GM19351 (cell line): ENCODE measurements around the gene TBC1D24.
"Not testable (repeated sequence)": the region's sequence is repeated elsewhere in the genome, so short reads cannot be mapped to it uniquely, and the experiment has no call there.

Source experiments
- ATAC-seq: cut with Tn5 transposase; IDR thresholded peaks from one replicate; pipeline ENCODE4 v1.9.1; 2021; ENCODE audit warnings: mild to moderate bottlenecking, moderate library complexity; ENCODE audit not compliant: unreplicated experiment

Gene TBC1D24

DNA sequence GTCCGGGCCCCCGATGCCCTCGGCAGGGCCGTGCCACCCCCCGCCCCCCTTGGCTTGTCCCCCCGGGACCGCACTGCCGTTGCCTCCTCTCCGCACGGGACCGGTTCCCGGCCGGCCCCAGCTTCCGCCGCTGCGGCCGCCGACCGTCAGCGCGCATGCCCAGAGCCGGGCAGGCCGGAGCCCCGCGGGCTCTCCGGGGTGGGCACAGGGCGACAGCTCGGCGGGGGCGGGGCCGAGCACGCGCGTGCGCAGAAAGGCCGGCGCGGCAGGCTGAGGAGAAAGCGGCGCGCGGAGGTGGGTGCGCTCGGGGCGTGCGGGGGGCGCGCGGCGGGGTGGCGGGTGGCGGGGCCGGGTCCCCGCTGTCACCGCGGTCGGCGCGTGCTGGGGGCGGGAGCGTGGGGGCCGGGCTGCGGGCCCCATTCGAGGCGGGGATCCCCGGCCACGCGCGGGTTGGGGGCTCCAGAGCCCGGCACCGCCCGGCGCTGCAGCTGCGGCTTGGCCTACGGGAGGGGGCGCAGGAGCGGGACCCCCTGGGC is at the start of gene TBC1D24:
TBC1D24 (plus strand) TSS at position 251 of the 536 bp plus-strand sequence. CDS start 21,022 bp downstream, outside the sequence.
- peak; percentile 54 for ATAC-seq

DNA sequence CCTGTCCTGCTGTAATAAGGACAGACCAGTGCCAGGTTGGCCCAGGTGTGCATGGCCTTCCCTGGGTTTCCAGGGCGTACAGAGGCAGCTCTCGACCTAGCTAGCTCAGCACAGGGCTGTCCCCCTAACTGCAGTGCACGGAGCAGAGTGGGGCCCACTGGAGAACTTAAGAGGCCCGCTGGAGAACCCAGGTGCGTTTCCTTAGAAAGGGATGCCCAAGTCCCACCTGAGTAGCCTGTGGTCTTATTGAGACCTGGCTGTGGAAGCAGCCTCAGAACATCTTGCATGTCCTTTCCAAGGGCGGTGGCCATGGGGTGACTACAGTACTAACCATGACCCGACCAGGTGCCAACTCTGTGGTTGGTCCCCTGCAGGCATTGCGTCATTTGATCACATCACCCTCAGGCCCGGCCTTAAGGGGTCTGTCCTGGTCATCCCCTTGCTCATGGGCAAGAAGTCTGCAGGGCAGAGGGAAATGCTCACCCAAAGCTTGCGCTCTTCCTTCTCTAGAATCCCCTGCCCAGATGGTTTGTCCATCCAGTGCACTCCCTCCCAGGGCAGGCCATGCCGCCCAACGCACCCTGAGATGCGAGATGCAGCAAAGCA is 49.0 kb upstream of the TBC1D24 start:
- ATAC-seq = no peak

- no peak for ATAC-seq
These were observed 48.0 kb upstream of the TBC1D24 start for GRCh38 chr16:2426941-2427361.

DNA sequence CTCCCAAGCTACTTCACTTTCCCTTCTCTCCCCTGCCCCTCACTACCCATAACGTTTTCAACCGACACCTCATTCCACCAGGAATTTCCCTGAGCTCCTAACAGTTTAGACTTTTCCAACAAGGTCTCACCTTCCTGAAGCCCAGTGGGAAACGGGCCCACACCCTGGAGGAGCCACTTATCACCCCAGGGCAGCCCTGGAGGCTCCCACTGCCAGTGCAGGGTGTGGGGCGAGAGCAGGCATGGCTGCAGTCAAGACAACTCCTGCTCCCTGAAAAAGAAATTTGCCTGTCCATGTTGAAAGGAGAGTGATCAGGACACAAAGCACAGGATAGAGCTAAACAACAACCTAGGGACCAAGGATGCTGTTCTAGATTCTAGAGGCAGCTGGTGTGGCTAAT is 47.4 kb upstream of the TBC1D24 start:
- no peak for ATAC-seq

- ATAC-seq = no peak
These were observed 46.7 kb upstream of the TBC1D24 start for GRCh38 chr16:2428051-2428783.

- no peak for ATAC-seq
These were observed 46.2 kb upstream of the TBC1D24 start for GRCh38 chr16:2428784-2429033.

GRCh38 chr16:2429034-2429770 is 45.7 kb upstream of the TBC1D24 start, which contains the start of gene CCNF:
TSS of gene CCNF (plus strand) at chr16:2429447. CDS start at chr16:2429482, 35 bp downstream.
- ATAC-seq = peak; percentile 84

- ATAC-seq = no peak
These were observed 44.9 kb upstream of the TBC1D24 start for GRCh38 chr16:2429771-2430663.

DNA sequence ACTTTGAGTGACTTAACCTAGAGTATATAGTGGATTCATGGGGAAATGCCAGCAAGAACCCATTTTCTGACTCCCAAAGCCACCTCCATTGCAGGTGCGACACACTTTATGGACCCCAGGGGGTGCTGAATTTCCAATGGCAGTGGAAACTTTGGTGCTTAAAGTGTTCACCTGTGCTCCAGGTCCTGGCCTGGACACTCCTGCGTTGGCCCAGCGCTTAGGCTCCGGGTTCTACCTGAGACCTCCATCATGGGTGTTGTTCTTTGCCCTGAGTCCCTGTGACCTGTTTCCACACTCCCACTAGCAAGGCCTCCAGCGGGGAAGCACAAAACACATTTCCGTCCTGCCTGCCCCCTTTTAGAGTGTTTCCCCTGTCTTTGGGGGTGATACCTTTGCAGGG is 42.6 kb upstream of the TBC1D24 start:
- ATAC-seq = no peak

GRCh38 chr16:2432801-2433505 is 42.0 kb upstream of the TBC1D24 start:
- ATAC-seq = no peak

DNA sequence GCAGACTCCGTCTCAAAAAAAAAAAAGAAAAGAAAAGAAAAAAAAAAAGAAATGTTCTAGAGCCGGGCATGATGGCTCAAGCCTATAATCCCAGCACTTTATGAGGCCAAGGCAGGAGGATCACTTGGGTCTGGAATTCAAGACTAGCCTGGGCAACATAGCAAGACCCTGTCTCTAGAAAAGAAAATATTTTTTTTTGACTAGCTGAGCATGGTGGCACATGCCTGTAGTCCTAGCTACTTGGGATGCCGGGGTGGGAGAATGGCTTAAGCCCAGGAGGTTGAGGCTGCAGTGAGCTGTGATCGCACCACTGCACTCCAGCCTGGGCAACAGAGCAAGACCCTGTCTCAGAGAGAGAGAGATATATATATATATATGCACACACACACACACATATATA is 39.7 kb upstream of the TBC1D24 start:
- ATAC-seq = not testable (repeated sequence)

GRCh38 chr16:2436110-2436509 is 38.8 kb upstream of the TBC1D24 start:
- ATAC-seq = no peak

GRCh38 chr16:2437032-2437790 is 37.7 kb upstream of the TBC1D24 start:
- no peak for ATAC-seq

- ATAC-seq = no peak
These were observed 36.8 kb upstream of the TBC1D24 start for GRCh38 chr16:2438121-2438520.

DNA sequence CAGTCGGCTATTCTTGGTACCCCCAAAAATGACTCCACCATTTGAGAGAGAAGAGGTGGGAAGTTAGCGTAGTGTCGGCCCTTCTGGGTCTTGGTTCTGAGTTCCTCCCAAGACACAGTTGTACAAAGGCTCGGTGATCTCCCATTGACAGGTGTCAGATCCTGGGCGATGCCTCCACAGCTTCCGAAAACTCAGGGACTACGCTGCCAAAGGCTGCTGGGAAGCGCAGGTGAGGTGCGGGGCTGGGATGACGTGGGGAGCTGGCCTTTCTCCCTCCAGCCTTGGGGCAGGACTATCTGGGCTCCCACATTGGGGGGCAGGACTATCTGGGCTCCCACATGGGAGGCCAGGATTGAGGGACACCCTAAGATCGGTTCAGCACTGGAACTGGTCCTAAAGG is 35.3 kb upstream of the TBC1D24 start:
- no peak for ATAC-seq

DNA sequence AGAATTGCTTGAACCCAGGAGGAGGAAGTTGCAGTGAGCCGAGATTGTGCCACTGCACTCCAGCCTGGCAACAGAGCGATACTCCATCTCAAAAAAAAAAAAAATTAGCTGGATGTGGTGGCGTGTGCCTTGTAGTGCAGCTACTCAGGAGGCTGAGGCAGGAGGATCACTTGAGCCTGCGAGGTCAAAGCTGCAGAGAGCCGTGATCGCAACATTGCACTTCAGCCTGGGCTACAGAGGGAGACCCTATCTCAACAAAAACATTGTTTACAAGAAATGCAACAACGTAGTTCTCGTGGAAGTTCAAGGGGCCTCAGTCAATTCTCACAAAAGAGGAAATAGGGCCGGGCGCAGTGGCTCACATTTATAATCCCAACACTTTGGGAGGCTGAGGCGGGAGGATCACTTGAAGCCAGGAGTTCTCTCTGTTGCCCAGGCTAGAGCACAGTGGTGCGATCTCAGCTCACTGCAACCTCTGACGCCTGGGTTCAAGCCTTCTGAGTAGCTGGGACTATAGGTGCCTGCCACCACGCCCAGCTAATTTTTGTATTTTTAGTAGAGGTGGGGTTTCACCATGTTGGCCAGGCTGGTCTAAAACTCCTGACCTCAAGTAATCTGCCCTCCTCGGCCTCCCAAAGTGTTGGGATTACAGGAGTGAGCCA is 33.7 kb upstream of the TBC1D24 start:
- not testable (repeated sequence) for ATAC-seq

GRCh38 chr16:2443555-2443954 is 31.4 kb upstream of the TBC1D24 start:
- no peak for ATAC-seq

- no peak for ATAC-seq
These were observed 26.9 kb upstream of the TBC1D24 start for GRCh38 chr16:2447920-2448583.
